GM12875 (cell line): ENCODE data around the gene ROBO1.

Source experiments
- H3K4me3 ChIP-seq: one replicate; pipeline ENCODE4 v1.5.1; 2011; ENCODE audit warnings: low read depth, low read length, control low read depth
- TF ChIP-seq, protein P1 (sequence below): IDR thresholded peaks from 2 replicates; pipeline ENCODE4 v1.5.1; 2011; ENCODE audit warnings: low read depth, mild to moderate bottlenecking, control low read depth, inconsistent platforms, low read length, moderate library complexity, borderline replicate concordance; ENCODE audit not compliant: insufficient read depth

ROBO1 gene

DNA sequence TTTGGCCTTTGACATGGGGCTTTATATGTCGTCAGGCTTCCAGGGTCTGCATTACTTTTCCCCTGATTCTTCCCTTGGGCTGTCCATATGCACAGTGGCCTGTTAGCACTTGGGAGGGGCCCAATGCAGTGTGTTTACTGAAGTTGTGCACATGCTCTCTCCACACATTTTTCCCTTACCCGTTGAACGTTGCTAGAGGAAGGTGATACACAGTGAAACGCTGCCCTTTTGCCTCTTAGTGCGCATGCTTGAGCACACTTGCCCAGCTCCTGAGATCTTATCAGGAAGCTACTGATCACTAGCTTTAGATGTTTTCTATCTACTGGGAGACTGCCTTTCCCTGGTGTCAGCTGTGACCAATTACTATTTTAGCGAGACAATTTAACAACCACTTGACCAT is 1198.0 kb downstream of the ROBO1 start:
- no peak overlapping the region for H3K4me3 ChIP-seq
- TF ChIP-seq, protein P1, sequence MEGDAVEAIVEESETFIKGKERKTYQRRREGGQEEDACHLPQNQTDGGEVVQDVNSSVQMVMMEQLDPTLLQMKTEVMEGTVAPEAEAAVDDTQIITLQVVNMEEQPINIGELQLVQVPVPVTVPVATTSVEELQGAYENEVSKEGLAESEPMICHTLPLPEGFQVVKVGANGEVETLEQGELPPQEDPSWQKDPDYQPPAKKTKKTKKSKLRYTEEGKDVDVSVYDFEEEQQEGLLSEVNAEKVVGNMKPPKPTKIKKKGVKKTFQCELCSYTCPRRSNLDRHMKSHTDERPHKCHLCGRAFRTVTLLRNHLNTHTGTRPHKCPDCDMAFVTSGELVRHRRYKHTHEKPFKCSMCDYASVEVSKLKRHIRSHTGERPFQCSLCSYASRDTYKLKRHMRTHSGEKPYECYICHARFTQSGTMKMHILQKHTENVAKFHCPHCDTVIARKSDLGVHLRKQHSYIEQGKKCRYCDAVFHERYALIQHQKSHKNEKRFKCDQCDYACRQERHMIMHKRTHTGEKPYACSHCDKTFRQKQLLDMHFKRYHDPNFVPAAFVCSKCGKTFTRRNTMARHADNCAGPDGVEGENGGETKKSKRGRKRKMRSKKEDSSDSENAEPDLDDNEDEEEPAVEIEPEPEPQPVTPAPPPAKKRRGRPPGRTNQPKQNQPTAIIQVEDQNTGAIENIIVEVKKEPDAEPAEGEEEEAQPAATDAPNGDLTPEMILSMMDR: no peak

DNA sequence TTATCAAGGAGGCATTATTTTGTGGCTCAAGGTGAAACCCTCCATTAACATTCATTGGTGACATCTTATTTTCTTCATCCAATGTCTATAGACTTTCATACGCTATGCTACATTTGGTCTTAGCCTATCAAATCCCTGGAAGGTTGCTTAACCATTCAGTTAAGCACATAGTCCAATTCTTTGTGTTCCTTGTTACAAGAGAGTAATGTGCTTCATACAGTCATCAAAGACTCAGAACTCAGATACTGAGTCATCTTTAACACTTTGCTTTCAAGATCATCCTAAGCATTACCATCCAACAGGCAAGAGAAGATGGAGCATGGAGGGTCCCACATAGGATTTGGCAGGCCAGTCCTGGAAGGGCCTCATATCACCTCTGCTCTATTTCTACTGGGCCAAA is 1202.1 kb downstream of the ROBO1 start:
- no peak overlapping the region for H3K4me3 ChIP-seq
- TF ChIP-seq, protein P1: no peak

DNA sequence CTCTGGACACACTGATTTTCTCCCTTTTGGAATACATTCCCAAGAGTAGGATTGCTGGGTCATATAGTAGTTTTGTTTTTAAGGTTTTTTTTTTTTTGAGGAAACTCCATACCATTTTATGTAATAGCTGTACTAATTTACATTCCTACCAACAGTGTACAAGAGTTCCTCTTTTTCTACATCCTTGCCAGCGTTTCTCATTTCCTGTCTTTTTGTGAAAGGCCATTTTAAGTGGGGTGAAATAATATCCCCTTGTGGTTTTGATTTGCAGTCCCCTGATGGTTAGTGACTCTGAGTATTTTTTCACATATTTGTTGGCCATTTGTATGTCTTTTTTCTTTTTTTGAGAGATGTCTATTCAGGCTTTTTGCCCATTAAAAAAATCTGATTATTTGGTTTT is 1205.5 kb downstream of the ROBO1 start:
- no peak overlapping the region for H3K4me3 ChIP-seq
- TF ChIP-seq, protein P1: no peak
